ENCODE results near the gene PNCK. TPM values are rescaled to one million over a fixed set of nuclear protein-coding genes. Genes with fewer than 3 reads are reported as not detected.

Gene PNCK
- total RNA-seq, 1 donor: 0.36 TPM

- Histone ChIP-seq H3K27me3 (ENCODE audit: insufficient read depth, low read length) (peaks cover 3% of the 10 kb centered on the region), H3K79me2 (ENCODE audit: insufficient read depth, low read length) (no peaks in the 10 kb centered on the region), H3K4me1 (ENCODE audit: insufficient read depth, low read length) (no peaks in the 10 kb centered on the region), H3K27ac (ENCODE audit: low read depth, low read length) (no peak overlapping the region), H4K20me1 (ENCODE audit: insufficient read depth, low read length) (no peaks in the 10 kb centered on the region), H2AFZ (ENCODE audit: low read length) (no peak overlapping the region), H3K36me3 (ENCODE audit: insufficient read depth, low read length) (no peaks in the 10 kb centered on the region), H3K9me3 (ENCODE audit: low read depth, low read length) (peaks cover 2% of the 10 kb centered on the region), H3K4me2 (ENCODE audit: insufficient read depth, low read length) (no peak overlapping the region), H3K4me3 (ENCODE audit: insufficient read depth, low read length) (no peak overlapping the region)
- DNase-seq (ENCODE audit: insufficient read length, low spot score, missing footprints): peak; percentile 60
- TF ChIP-seq, protein P1, sequence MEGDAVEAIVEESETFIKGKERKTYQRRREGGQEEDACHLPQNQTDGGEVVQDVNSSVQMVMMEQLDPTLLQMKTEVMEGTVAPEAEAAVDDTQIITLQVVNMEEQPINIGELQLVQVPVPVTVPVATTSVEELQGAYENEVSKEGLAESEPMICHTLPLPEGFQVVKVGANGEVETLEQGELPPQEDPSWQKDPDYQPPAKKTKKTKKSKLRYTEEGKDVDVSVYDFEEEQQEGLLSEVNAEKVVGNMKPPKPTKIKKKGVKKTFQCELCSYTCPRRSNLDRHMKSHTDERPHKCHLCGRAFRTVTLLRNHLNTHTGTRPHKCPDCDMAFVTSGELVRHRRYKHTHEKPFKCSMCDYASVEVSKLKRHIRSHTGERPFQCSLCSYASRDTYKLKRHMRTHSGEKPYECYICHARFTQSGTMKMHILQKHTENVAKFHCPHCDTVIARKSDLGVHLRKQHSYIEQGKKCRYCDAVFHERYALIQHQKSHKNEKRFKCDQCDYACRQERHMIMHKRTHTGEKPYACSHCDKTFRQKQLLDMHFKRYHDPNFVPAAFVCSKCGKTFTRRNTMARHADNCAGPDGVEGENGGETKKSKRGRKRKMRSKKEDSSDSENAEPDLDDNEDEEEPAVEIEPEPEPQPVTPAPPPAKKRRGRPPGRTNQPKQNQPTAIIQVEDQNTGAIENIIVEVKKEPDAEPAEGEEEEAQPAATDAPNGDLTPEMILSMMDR (IDR thresholded peaks at IDR 0.05; ENCODE audit: extremely low read depth, low read depth, low read length): no peak
Observed at GRCh38 chrX:153626025-153626633, 47.5 kb downstream of the PNCK start.

DNA sequence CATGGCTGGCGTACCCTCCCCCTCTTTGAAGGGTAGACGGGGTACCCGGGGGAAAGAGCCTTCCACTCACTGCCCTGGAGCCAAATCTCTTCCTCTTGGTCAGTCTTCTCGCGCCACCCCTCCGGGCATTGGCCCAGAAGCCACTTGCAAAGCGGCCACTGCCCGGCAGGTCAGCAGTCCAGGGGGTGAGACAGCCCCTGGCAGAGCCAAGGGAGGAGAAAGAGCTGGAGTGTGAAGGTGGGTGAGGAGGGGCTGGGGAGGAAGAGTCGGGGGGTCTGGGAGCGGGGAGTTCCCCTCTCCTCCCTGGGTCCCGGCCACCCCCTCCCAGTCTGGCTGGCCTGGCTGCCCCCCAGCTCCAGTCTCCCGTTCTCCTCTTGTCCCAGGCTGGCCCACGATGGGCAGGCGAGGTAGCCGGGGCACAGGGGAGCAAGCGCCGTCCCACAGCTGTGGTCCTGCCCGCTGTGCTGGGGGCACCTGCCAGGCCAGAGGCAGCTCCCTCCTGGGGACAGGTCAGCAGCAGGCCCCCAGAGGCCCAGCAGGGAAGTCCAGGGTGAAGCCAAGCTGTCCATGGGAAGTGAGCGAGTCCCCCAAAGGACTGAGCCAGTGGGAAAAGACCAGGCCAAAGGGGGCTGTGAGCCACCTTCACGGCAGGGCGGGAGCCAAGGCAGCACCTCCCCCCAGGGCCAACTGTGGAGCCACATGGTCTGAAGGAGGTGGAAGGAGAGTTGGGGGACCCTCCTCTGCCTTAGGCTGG, 48.2 kb downstream of the PNCK start:
- TF ChIP-seq, protein P1 (IDR thresholded peaks at IDR 0.05; ENCODE audit: extremely low read depth, low read depth, low read length): no peak
- Histone ChIP-seq H3K27me3 (ENCODE audit: insufficient read depth, low read length) (peaks cover 3% of the 10 kb centered on the region), H4K20me1 (ENCODE audit: insufficient read depth, low read length) (no peaks in the 10 kb centered on the region), H3K79me2 (ENCODE audit: insufficient read depth, low read length) (no peaks in the 10 kb centered on the region), H3K4me1 (ENCODE audit: insufficient read depth, low read length) (no peaks in the 10 kb centered on the region), H2AFZ (ENCODE audit: low read length) (no peak overlapping the region), H3K4me2 (ENCODE audit: insufficient read depth, low read length) (no peak overlapping the region), H3K4me3 (ENCODE audit: insufficient read depth, low read length) (no peak overlapping the region), H3K9me3 (ENCODE audit: low read depth, low read length) (no peaks in the 10 kb centered on the region), H3K36me3 (ENCODE audit: insufficient read depth, low read length) (no peaks in the 10 kb centered on the region), H3K27ac (ENCODE audit: low read depth, low read length) (no peak overlapping the region)
- peak; percentile 77 for DNase-seq (ENCODE audit: insufficient read length, low spot score, missing footprints)

- no peaks in the 10 kb centered on the region for H3K79me2 ChIP-seq (ENCODE audit: insufficient read depth, low read length)
- H3K27ac ChIP-seq (ENCODE audit: low read depth, low read length): no peak overlapping the region
- no peaks in the 10 kb centered on the region for H3K4me1 ChIP-seq (ENCODE audit: insufficient read depth, low read length)
- peaks cover 3% of the 10 kb centered on the region for H3K27me3 ChIP-seq (ENCODE audit: insufficient read depth, low read length)
- TF ChIP-seq, protein P1 (IDR thresholded peaks at IDR 0.05; ENCODE audit: extremely low read depth, low read depth, low read length): no peak
- no peaks in the 10 kb centered on the region for H3K36me3 ChIP-seq (ENCODE audit: insufficient read depth, low read length)
- no peaks in the 10 kb centered on the region for H4K20me1 ChIP-seq (ENCODE audit: insufficient read depth, low read length)
- no peak overlapping the region for H3K4me2 ChIP-seq (ENCODE audit: insufficient read depth, low read length)
- no peaks in the 10 kb centered on the region for H3K9me3 ChIP-seq (ENCODE audit: low read depth, low read length)
- no peak overlapping the region for H3K4me3 ChIP-seq (ENCODE audit: insufficient read depth, low read length)
- DNase-seq (ENCODE audit: insufficient read length, low spot score, missing footprints): peak; percentile 78
- no peak overlapping the region for H2AFZ ChIP-seq (ENCODE audit: low read length)
Observed at GRCh38 chrX:153624196-153625091, 49.2 kb downstream of the PNCK start.
